Hepatocyte (in vitro differentiated cells): ENCODE measurements around the gene CDCA7L.

Experiments
- EZH2 ChIP-seq: fragments of 200-600 bp; sonication (generic); IDR thresholded peaks from 2 replicates; pipeline ENCODE4 v1.6.1; 2016; ENCODE audit warnings: antibody characterized with exemption, mild to moderate bottlenecking, borderline replicate concordance
- TF ChIP-seq, protein P1 (sequence below): fragments of 200-600 bp; sonication (generic); IDR thresholded peaks from 2 replicates; pipeline ENCODE4 v1.5.1; 2016; ENCODE audit warnings: antibody characterized with exemption, mild to moderate bottlenecking; ENCODE audit not compliant: poor library complexity

GRCh38 chr7:21945454-21946221, at the start of gene CDCA7L:
- TF ChIP-seq, protein P1, sequence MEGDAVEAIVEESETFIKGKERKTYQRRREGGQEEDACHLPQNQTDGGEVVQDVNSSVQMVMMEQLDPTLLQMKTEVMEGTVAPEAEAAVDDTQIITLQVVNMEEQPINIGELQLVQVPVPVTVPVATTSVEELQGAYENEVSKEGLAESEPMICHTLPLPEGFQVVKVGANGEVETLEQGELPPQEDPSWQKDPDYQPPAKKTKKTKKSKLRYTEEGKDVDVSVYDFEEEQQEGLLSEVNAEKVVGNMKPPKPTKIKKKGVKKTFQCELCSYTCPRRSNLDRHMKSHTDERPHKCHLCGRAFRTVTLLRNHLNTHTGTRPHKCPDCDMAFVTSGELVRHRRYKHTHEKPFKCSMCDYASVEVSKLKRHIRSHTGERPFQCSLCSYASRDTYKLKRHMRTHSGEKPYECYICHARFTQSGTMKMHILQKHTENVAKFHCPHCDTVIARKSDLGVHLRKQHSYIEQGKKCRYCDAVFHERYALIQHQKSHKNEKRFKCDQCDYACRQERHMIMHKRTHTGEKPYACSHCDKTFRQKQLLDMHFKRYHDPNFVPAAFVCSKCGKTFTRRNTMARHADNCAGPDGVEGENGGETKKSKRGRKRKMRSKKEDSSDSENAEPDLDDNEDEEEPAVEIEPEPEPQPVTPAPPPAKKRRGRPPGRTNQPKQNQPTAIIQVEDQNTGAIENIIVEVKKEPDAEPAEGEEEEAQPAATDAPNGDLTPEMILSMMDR, result no peak
- no peak for TF ChIP-seq EZH2
